A673 (cell line): ENCODE measurements around the gene XPO4. TPM values are rescaled to one million over a fixed set of nuclear protein-coding genes. Genes with fewer than 3 reads are reported as not detected.

ENCODE experiments used
- BruUV-seq: library from RNA; stranded (reverse); fragments of 400-500 nt; replicated peaks from 2 replicates; lab custom pipeline; 2021; lab: Mats Ljungman, UMichigan
- CTCF ChIA-PET: fragments of 300-600 bp; sonication (Branson Sonifier 250); formaldehyde crosslinking; loops from one replicate; lab custom pipeline; 2022; ENCODE audit warnings: antibody characterized with exemption; lab: Charles Lee
- POLR2A ChIA-PET: fragments of 300-600 bp; sonication (Branson Sonifier 250); formaldehyde crosslinking; loops from one replicate; lab custom pipeline; 2022; ENCODE audit warnings: antibody characterized with exemption; ENCODE audit not compliant: low non-redundant PET; lab: Charles Lee
- DNase-seq: peaks from one replicate; pipeline ENCODE4 v3.0.0-alpha.2; 2015; ENCODE audit warnings: low spot score
- H3K27ac ChIP-seq: fragments of 200-600 bp; sonication (generic); 2 replicates; pipeline ENCODE4 v1.5.1; 2016; ENCODE audit warnings: mixed run types, low read depth, mild to moderate bottlenecking, mixed read lengths, antibody characterized with exemption, low read length; ENCODE audit not compliant: poor library complexity, severe bottlenecking
- H3K27me3 ChIP-seq: fragments of 200-600 bp; sonication (generic); replicated peaks from 2 replicates; pipeline ENCODE4 v1.6.1; 2017; ENCODE audit warnings: mixed run types, low read depth, mild to moderate bottlenecking, mixed read lengths, antibody characterized with exemption, low read length; ENCODE audit not compliant: insufficient read depth, poor library complexity
- H3K36me3 ChIP-seq: fragments of 200-600 bp; sonication (generic); 2 replicates; pipeline ENCODE4 v1.6.1; 2016; ENCODE audit warnings: mixed run types, mild to moderate bottlenecking, mixed read lengths, antibody characterized with exemption, low read length; ENCODE audit not compliant: insufficient read depth, poor library complexity, severe bottlenecking
- H3K4me1 ChIP-seq: fragments of 200-600 bp; sonication (generic); 2 replicates; pipeline ENCODE4 v1.6.1; 2017; ENCODE audit warnings: mixed run types, mild to moderate bottlenecking, mixed read lengths, antibody characterized with exemption, low read length; ENCODE audit not compliant: insufficient read depth, poor library complexity, severe bottlenecking
- H3K4me3 ChIP-seq: fragments of 200-600 bp; sonication (generic); 2 replicates; pipeline ENCODE4 v1.5.1; 2016; ENCODE audit warnings: low read depth, mixed run types, mild to moderate bottlenecking, mixed read lengths, low read length; ENCODE audit not compliant: poor library complexity, severe bottlenecking
- H3K9me3 ChIP-seq: fragments of 200-600 bp; sonication (generic); 2 replicates; pipeline ENCODE4 v1.6.1; 2016; ENCODE audit warnings: mixed run types, low read depth, mild to moderate bottlenecking, mixed read lengths, antibody characterized with exemption, low read length; ENCODE audit not compliant: poor library complexity, severe bottlenecking
- CTCF ChIP-seq: fragments of 300-800, 200-600 bp; sonication (generic); conservative IDR thresholded peaks from 2 replicates; pipeline ENCODE4 v1.5.1; 2017; ENCODE audit warnings: low read depth, mild to moderate bottlenecking, antibody characterized with exemption, low read length, moderate library complexity, mixed read lengths
- EZH2 ChIP-seq: fragments of 200-600 bp; sonication (generic); IDR thresholded peaks from 2 replicates; pipeline ENCODE4 v1.6.1; 2017; ENCODE audit warnings: borderline replicate concordance, low read depth, mild to moderate bottlenecking, mixed read lengths, antibody characterized with exemption, low read length; ENCODE audit not compliant: poor library complexity, severe bottlenecking
- intact Hi-C: fragments of 100-400 bp; cut with micrococcal nuclease; formaldehyde crosslinking; loops from one replicate; pipeline ENCODE4 v1.10.0; 2022; ENCODE audit not compliant: unreplicated experiment
- total RNA-seq: library from RNA; stranded (reverse); gene quantifications from 2 replicates; pipeline ENCODE4 v1.2.3, GENCODE V29; 2021

Gene XPO4
- total RNA-seq, 1 experiment from 2014 or later: 39.8 TPM

GRCh38 chr13:20823071-20823470, 79.5 kb downstream of the XPO4 start:
- Histone ChIP-seq H3K27ac (no peak overlapping the region), H3K4me3 (no peak overlapping the region), H3K4me1 (no peaks in the 10 kb centered on the region), H3K36me3 (no peaks in the 10 kb centered on the region), H3K9me3 (no peaks in the 10 kb centered on the region), H3K27me3 (no peaks in the 10 kb centered on the region)
- ChIA-PET POLR2A (no interaction called here), CTCF (no interaction called here)
- no peak for DNase-seq
- BruUV-seq: no TSS peak
- TF ChIP-seq CTCF (no peak), EZH2 (no peak)
- intact Hi-C loops: loop anchor here (10.0 kb wide), 1 partner anchor 102 kb away; no protein-coding TSS in a partner anchor

- Histone ChIP-seq H3K9me3 (no peaks in the 10 kb centered on the region), H3K4me1 (no peaks in the 10 kb centered on the region), H3K27me3 (no peaks in the 10 kb centered on the region), H3K36me3 (no peaks in the 10 kb centered on the region), H3K27ac (no peak overlapping the region), H3K4me3 (no peak overlapping the region)
- ChIA-PET POLR2A (no interaction called here), CTCF (interaction anchor here (0.6 kb wide), 1 partner anchor 55 kb away, joined by 3 read pairs; no protein-coding TSS in a partner anchor)
- TF ChIP-seq EZH2 (no peak), CTCF (no peak)
- no peak for DNase-seq
- intact Hi-C loops: loop anchor here (10.0 kb wide), 1 partner anchor 102 kb away; no protein-coding TSS in a partner anchor
- no TSS peak for BruUV-seq
These were observed 80.1 kb downstream of the XPO4 start for GRCh38 chr13:20822406-20822805.

- H3K36me3 ChIP-seq: no peaks in the 10 kb centered on the region
- TF ChIP-seq EZH2: no peak
- TF ChIP-seq CTCF: no peak
- no peaks in the 10 kb centered on the region for H3K4me1 ChIP-seq
- intact Hi-C loops: loop anchor here (10.0 kb wide), 1 partner anchor 105 kb away; no protein-coding TSS in a partner anchor
- no peaks in the 10 kb centered on the region for H3K9me3 ChIP-seq
- CTCF ChIA-PET: no interaction called here
- H3K27me3 ChIP-seq: no peaks in the 10 kb centered on the region
- no TSS peak for BruUV-seq
- H3K27ac ChIP-seq: no peak overlapping the region
- POLR2A ChIA-PET: no interaction called here
- DNase-seq: no peak
- H3K4me3 ChIP-seq: no peak overlapping the region
These were observed 82.8 kb downstream of the XPO4 start for GRCh38 chr13:20819715-20820114.
